A549 (cell line): ENCODE data around the gene SYNE2. TPM values are rescaled to one million over a fixed set of nuclear protein-coding genes. Genes with fewer than 3 reads are reported as not detected.

ENCODE experiments used
- ATAC-seq, 2 experiments: fragments of 200-7000 bp in 1 of 2; fragments of >200 bp in 1 of 2; cut with Nextera tagmentation in 1 of 2; cut with Tn5 transposase in 1 of 2; 3 replicates each; pipeline versions ENCODE4 v1.8.0 to v1.9.1; 2018 to 2020; ENCODE audit warnings: mild to moderate bottlenecking in 1 of 2, moderate library complexity in 1 of 2
- CTCF ChIA-PET: fragments of 300-600 bp; sonication (Branson Sonifier 250); formaldehyde crosslinking; extraction: SDS; loops from one replicate; lab custom pipeline; 2021; ENCODE audit warnings: antibody characterized with exemption, inconsistent platforms; lab: Yijun Ruan, JAX
- POLR2A ChIA-PET: fragments of 350-600 bp; formaldehyde crosslinking; extraction: SDS; loops from one replicate; lab custom pipeline; 2021; ENCODE audit warnings: antibody characterized with exemption, inconsistent platforms; lab: Yijun Ruan, JAX
- DNase-seq, 2 experiments: peaks; one replicate each; pipeline versions ENCODE4 v3.0.0 to v3.0.0-alpha.2; 2011 to 2016; ENCODE audit warnings: low read depth in 1 of 2, low spot score in 1 of 2
- FAIRE-seq: peaks from 2 replicates; lab custom pipeline; 2011; peaks lifted over from hg19 to GRCh38; lab: Jason Lieb, UNC
- H3K27ac ChIP-seq, 2 experiments: fragments of >200 bp; sonication (Bioruptor Twin); formaldehyde crosslinking; 3 replicates each; pipeline ENCODE4 v1.5.1; 2016 to 2017
- H3K4me1 ChIP-seq: fragments of >200 bp; sonication (Bioruptor Twin); formaldehyde crosslinking; 3 replicates; pipeline ENCODE4 v1.6.1; 2016
- H3K4me2 ChIP-seq: fragments of >200 bp; sonication (Bioruptor Twin); formaldehyde crosslinking; 3 replicates; pipeline ENCODE4 v1.6.1; 2016
- H3K4me3 ChIP-seq: fragments of >200 bp; sonication (Bioruptor Twin); formaldehyde crosslinking; 3 replicates; pipeline ENCODE4 v1.5.1; 2016
- H3K9me3 ChIP-seq: fragments of >200 bp; sonication (Bioruptor Twin); formaldehyde crosslinking; 3 replicates; pipeline ENCODE4 v1.6.1; 2016
- BHLHE40 ChIP-seq: IDR thresholded peaks from 2 replicates; pipeline ENCODE4 v1.6.1; 2012; ENCODE audit warnings: low read depth, low read length, inconsistent platforms
- CHD2 ChIP-seq: fragments of 150-350 bp; IDR thresholded peaks from 2 replicates; pipeline ENCODE4 v1.6.1; 2014; ENCODE audit warnings: low read length; ENCODE audit not compliant: partially characterized antibody
- EHF ChIP-seq: fragments of 250-450 bp; sonication (Bioruptor Pico); IDR thresholded peaks from 2 replicates; pipeline ENCODE4 v1.5.0; 2020; ENCODE audit warnings: mild to moderate bottlenecking
- EHMT2 ChIP-seq: fragments of 200-600 bp; sonication (generic); IDR thresholded peaks from 2 replicates; pipeline ENCODE4 v1.6.1; 2016; ENCODE audit warnings: antibody characterized with exemption, low read depth, mild to moderate bottlenecking, moderate library complexity
- EP300 ChIP-seq, 2 experiments: fragments of >200 bp; sonication (Bioruptor Twin); formaldehyde crosslinking; IDR thresholded peaks; 2 replicates in 1 of 2; 3 replicates in 1 of 2; pipeline ENCODE4 v1.6.1; 2016 to 2017
- FOSB ChIP-seq: fragments of 250-450 bp; sonication (Bioruptor Pico); IDR thresholded peaks from 2 replicates; pipeline ENCODE4 v1.5.0; 2020; ENCODE audit warnings: mild to moderate bottlenecking, moderate library complexity
- FOSL2 ChIP-seq, 2 experiments: fragments of 450-650 bp in 1 of 2; fragments of >200 bp in 1 of 2; sonication (Bioruptor Twin) in 1 of 2; formaldehyde crosslinking; IDR thresholded peaks; 2 replicates each; pipeline versions ENCODE4 v1.5.0 to v1.6.1; 2016 to 2020; ENCODE audit warnings: mild to moderate bottlenecking in 1 of 2, moderate library complexity in 1 of 2
- HOXA7 ChIP-seq: fragments of 250-450 bp; sonication (Bioruptor Pico); IDR thresholded peaks from 2 replicates; pipeline ENCODE4 v1.5.0; 2020; ENCODE audit warnings: mild to moderate bottlenecking, moderate library complexity
- JUN ChIP-seq, 2 experiments: fragments of >200 bp; sonication (Bioruptor Twin); formaldehyde crosslinking; IDR thresholded peaks; 2 replicates in 1 of 2; 3 replicates in 1 of 2; pipeline ENCODE4 v1.6.1; 2016 to 2017
- PHF8 ChIP-seq: fragments of 200-600 bp; sonication (generic); IDR thresholded peaks from 2 replicates; pipeline ENCODE4 v1.6.1; 2016; ENCODE audit warnings: low read depth, mild to moderate bottlenecking, antibody characterized with exemption, moderate library complexity, borderline replicate concordance
- RARB ChIP-seq: fragments of 250-450 bp; sonication (Bioruptor Pico); IDR thresholded peaks from 2 replicates; pipeline ENCODE4 v1.8.0; 2021; ENCODE audit warnings: mild to moderate bottlenecking, moderate library complexity
- RNF2 ChIP-seq: fragments of 200-600 bp; sonication (generic); IDR thresholded peaks from 2 replicates; pipeline ENCODE4 v1.6.1; 2016; ENCODE audit warnings: low read depth, mild to moderate bottlenecking, antibody characterized with exemption, moderate library complexity, borderline replicate concordance
- SMC3 ChIP-seq: fragments of >200 bp; sonication (Bioruptor Twin); formaldehyde crosslinking; IDR thresholded peaks from 3 replicates; pipeline ENCODE4 v1.6.1; 2018; ENCODE audit warnings: inconsistent platforms
- SREBF2 ChIP-seq: fragments of 450-650 bp; IDR thresholded peaks from 2 replicates; pipeline ENCODE4 v1.6.1; 2014; ENCODE audit warnings: mild to moderate bottlenecking, moderate library complexity
- TFCP2L1 ChIP-seq: fragments of 250-450 bp; sonication (Bioruptor Pico); IDR thresholded peaks from 2 replicates; pipeline ENCODE4 v1.5.0; 2021; ENCODE audit warnings: mild to moderate bottlenecking
- ZC3H11A ChIP-seq: fragments of 450-650 bp; IDR thresholded peaks from 2 replicates; pipeline ENCODE4 v1.6.1; 2014; ENCODE audit warnings: antibody characterized with exemption, mild to moderate bottlenecking
- ZFP36 ChIP-seq: fragments of 450-650 bp; IDR thresholded peaks from 2 replicates; pipeline ENCODE4 v1.6.1; 2014; ENCODE audit warnings: borderline replicate concordance; ENCODE audit not compliant: partially characterized antibody
- ZNF302 ChIP-seq: fragments of 250-450 bp; sonication (Bioruptor Pico); IDR thresholded peaks from 2 replicates; pipeline ENCODE4 v1.9.0; 2021; ENCODE audit warnings: inconsistent platforms, mild to moderate bottlenecking, moderate library complexity
- WGBS: methylation state at CpG from one replicate; pipeline ENCODE4 v1.1.6; 2017; ENCODE audit errors: missing lambda C conversion rate; 5-methylcytosine and 5-hydroxymethylcytosine counted together
- polyA plus RNA-seq, 4 experiments: library from polyadenylated mRNA; depleted of rRNA in 3 of 4; stranded (reverse); fragments of >200 nt; fragmentation: RNase III in 1 of 4; extraction: RNeasy Plus Mini Kit Qiagen cat#74134 plus additional on column Dnase treatment in 1 of 4; gene quantifications; 2 replicates in 3 of 4; 3 replicates in 1 of 4; pipeline ENCODE4 v1.2.3, GENCODE V29; 2011 to 2017
- TF ChIP-seq, protein P1 (sequence below): fragments of >200 bp; sonication (Bioruptor Twin); formaldehyde crosslinking; IDR thresholded peaks from 3 replicates; pipeline ENCODE4 v1.6.1; 2016
- TF ChIP-seq, protein P2 (sequence below): IDR thresholded peaks from 2 replicates; pipeline ENCODE4 v1.6.1; 2012; ENCODE audit warnings: low read depth, borderline replicate concordance
- TF ChIP-seq, protein P3 (sequence below): fragments of 250-450 bp; sonication (Bioruptor Pico); IDR thresholded peaks from 2 replicates; pipeline ENCODE4 v1.5.0; 2020; ENCODE audit warnings: low read depth, mild to moderate bottlenecking, moderate library complexity
- TF ChIP-seq, protein P4 (sequence below): IDR thresholded peaks from 2 replicates; pipeline ENCODE4 v1.6.1; 2012

Gene SYNE2
- polyA plus RNA-seq, 2 of the 4 experiments (the other 2 are of a cell fraction): 3.4 to 11.3 TPM

DNA sequence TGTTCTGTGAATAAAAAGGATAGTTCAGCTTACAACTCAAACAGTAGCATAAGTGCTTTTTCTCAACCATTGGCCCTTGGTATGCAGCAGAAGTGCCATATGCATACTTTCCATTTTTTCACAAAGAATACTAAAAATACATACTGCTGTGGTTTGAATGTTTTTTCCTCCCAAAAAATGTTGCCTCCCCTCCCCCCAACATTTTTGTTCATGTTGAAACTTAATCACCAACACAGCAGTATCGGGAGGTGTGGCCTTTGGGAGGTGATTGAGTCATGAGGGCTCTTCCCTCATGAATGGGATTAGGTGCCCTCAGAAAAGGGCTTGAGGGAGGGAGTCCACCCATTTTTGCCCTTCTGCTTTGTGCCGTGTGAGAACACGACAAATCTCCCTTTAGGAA lies 242.8 kb downstream of the SYNE2 start:
- ChIA-PET CTCF (no interaction called here), POLR2A (no interaction called here)
- Histone ChIP-seq H3K4me3 (no peak overlapping the region), H3K27ac (no peak overlapping the region), H3K9me3 (no peaks in the 10 kb centered on the region), H3K4me2 (no peak overlapping the region), H3K4me1 (peaks cover 6% of the 10 kb centered on the region; the same call in 1 of the 3 replicates)
- ATAC-seq (no peak), DNase-seq (no peak), FAIRE-seq (no peak)
- TF ChIP-seq SREBF2 (no peak), PHF8 (no peak), RARB (CRISPR knock-in tag) (no peak), JUN (IDR thresholded peaks at IDR 0.05) (no peak), BHLHE40 (no peak), HOXA7 (CRISPR knock-in tag) (no peak), EHF (CRISPR knock-in tag) (no peak), FOSB (CRISPR knock-in tag) (no peak), ZFP36 (no peak), RNF2 (no peak), ZNF302 (CRISPR knock-in tag) (no peak), EHMT2 (no peak), CHD2 (no peak)
- TF ChIP-seq, protein P1, sequence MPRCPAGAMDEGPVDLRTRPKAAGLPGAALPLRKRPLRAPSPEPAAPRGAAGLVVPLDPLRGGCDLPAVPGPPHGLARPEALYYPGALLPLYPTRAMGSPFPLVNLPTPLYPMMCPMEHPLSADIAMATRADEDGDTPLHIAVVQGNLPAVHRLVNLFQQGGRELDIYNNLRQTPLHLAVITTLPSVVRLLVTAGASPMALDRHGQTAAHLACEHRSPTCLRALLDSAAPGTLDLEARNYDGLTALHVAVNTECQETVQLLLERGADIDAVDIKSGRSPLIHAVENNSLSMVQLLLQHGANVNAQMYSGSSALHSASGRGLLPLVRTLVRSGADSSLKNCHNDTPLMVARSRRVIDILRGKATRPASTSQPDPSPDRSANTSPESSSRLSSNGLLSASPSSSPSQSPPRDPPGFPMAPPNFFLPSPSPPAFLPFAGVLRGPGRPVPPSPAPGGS: no peak
- TF ChIP-seq, protein P2, sequence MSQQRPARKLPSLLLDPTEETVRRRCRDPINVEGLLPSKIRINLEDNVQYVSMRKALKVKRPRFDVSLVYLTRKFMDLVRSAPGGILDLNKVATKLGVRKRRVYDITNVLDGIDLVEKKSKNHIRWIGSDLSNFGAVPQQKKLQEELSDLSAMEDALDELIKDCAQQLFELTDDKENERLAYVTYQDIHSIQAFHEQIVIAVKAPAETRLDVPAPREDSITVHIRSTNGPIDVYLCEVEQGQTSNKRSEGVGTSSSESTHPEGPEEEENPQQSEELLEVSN: no peak
- 95% methylated on average over 3 of the region's 3 CpGs for WGBS

DNA sequence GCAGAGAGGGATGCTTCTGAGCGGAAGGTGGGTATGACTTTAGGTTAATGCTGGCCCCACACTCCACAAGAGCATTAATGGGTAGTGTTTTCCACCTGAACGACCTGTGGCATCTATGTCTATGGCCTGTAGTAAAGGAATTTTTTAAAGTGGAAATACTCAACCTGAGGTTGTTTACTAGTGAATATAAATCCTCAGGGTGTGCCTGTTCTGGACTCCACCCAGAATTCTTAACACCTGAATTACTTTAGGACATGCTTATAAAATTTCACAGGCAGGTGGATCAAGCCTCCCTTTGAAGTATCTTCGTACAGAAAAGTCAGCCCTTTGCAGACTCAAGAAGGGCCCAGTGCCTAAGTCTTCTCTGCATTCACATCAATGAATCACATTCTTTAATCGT lies 245.3 kb downstream of the SYNE2 start:
- no peaks in the 10 kb centered on the region for H3K4me1 ChIP-seq
- 68% methylated on average over 4 of the region's 4 CpGs for WGBS
- H3K4me3 ChIP-seq: no peak overlapping the region
- DNase-seq (no peak), ATAC-seq (no peak), FAIRE-seq (no peak)
- H3K27ac ChIP-seq: no peak overlapping the region
- no peaks in the 10 kb centered on the region for H3K9me3 ChIP-seq
- TF ChIP-seq, protein P3, sequence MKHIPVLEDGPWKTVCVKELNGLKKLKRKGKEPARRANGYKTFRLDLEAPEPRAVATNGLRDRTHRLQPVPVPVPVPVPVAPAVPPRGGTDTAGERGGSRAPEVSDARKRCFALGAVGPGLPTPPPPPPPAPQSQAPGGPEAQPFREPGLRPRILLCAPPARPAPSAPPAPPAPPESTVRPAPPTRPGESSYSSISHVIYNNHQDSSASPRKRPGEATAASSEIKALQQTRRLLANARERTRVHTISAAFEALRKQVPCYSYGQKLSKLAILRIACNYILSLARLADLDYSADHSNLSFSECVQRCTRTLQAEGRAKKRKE (CRISPR knock-in tag): no peak
- TF ChIP-seq, protein P1: no peak
- TF ChIP-seq SMC3 (no peak), TFCP2L1 (no peak), CHD2 (no peak), EP300 (IDR thresholded peaks at IDR 0.05) (no peak), EHMT2 (no peak), JUN (IDR thresholded peaks at IDR 0.05) (no peak), ZC3H11A (no peak), FOSL2 (IDR thresholded peaks at IDR 0.05) (no peak), FOSL2 (CRISPR knock-in tag; IDR thresholded peaks at IDR 0.05) (no peak), ZFP36 (no peak)
- TF ChIP-seq, protein P4, sequence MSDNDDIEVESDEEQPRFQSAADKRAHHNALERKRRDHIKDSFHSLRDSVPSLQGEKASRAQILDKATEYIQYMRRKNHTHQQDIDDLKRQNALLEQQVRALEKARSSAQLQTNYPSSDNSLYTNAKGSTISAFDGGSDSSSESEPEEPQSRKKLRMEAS: no peak
- ChIA-PET POLR2A (no interaction called here), CTCF (no interaction called here)
- H3K4me2 ChIP-seq: no peak overlapping the region
